Hepatic stellate cell (primary cell): ENCODE data around the gene LGALS8.

Source experiments
- DNase-seq: peaks from one replicate; pipeline ENCODE4 v3.0.0; 2011; ENCODE audit warnings: low spot score

Gene LGALS8

GRCh38 chr1:236509203-236509602 is 14.6 kb upstream of the LGALS8 start:
- DNase-seq, result no peak

GRCh38 chr1:236509647-236510401 is 14.0 kb upstream of the LGALS8 start:
- no peak for DNase-seq

- DNase-seq, result no peak
Observed at GRCh38 chr1:236511735-236512418, 11.9 kb upstream of the LGALS8 start.

GRCh38 chr1:236514703-236515442 is 8.9 kb upstream of the LGALS8 start:
- DNase-seq, result no peak

- DNase-seq, result no peak
Observed at GRCh38 chr1:236515443-236515958, 8.3 kb upstream of the LGALS8 start.

- DNase-seq, result peak; percentile 61
Observed at GRCh38 chr1:236516929-236517704, 6.7 kb upstream of the LGALS8 start.

- no peak for DNase-seq
Observed at GRCh38 chr1:236518322-236518721, 5.5 kb upstream of the LGALS8 start.

- no peak for DNase-seq
Observed at GRCh38 chr1:236520445-236521005, 3.3 kb upstream of the LGALS8 start.

- DNase-seq, result no peak
Observed at GRCh38 chr1:236522937-236523703, 662 bp upstream of the LGALS8 start.

GRCh38 chr1:236524142-236524894 is 536 bp downstream of the LGALS8 start:
- DNase-seq, result peak; percentile 77

GRCh38 chr1:236524895-236525184 is 1.1 kb downstream of the LGALS8 start:
- DNase-seq, result no peak

- DNase-seq, result no peak
Observed at GRCh38 chr1:236526079-236526478, 2.3 kb downstream of the LGALS8 start.

GRCh38 chr1:236530286-236530685 is 6.5 kb downstream of the LGALS8 start:
- no peak for DNase-seq

GRCh38 chr1:236530959-236531358 is 7.2 kb downstream of the LGALS8 start:
- no peak for DNase-seq

- no peak for DNase-seq
Observed at GRCh38 chr1:236532850-236533249, 9.1 kb downstream of the LGALS8 start.

- DNase-seq, result peak; percentile 72
Observed at GRCh38 chr1:236534151-236534651, 10.4 kb downstream of the LGALS8 start.

- no peak for DNase-seq
Observed at GRCh38 chr1:236535190-236535589, 11.4 kb downstream of the LGALS8 start.

GRCh38 chr1:236535662-236536161 is 11.9 kb downstream of the LGALS8 start:
- DNase-seq, result no peak

GRCh38 chr1:236536540-236536939 is 12.8 kb downstream of the LGALS8 start:
- DNase-seq, result no peak
